NCI-H526 (cell line): ENCODE results near the gene GLOD4.
"Not testable (repeated sequence)": the region's sequence is repeated elsewhere in the genome, so short reads cannot be mapped to it uniquely, and the experiment has no call there.

Experiments used
- DNase-seq, 2 experiments: peaks; one replicate each; lab custom pipeline; 2025; lab: John Stamatoyannopoulos, UW

GLOD4 gene

DNA sequence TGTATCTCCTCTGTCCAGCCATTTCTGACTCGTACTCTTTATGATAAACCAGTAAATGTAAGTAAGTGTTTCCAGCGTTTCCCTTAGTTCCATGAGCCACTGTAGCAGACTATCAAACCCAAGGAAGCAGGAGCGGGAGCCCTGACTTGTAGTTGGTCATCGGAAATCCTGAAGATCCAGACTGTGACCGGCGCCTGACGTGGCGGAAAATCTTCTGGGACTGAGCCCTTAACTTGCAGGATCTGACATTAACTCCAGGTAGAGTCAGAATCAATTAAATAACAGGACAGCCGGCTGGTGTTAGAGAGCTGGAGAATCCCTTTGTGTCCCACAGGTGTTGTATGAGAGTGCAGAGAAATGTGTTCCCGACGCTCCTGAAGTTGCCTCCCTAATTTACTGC, 4.0 kb downstream of the GLOD4 start:
- no peak for DNase-seq

DNA sequence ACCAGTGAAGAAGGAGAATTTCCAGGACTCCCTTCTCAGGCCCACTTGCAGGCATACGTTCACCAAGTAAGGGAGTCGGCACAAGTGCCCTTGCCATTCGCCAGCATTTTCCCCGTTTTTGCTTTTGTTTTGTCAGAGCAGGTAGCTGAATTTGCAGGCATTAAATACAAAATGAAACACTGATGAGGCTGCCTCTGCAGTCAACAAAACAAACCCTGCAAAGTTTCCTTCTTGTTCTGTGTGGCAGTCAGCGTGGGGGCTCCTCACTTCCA, 7.8 kb downstream of the GLOD4 start:
- no peak for DNase-seq

DNA sequence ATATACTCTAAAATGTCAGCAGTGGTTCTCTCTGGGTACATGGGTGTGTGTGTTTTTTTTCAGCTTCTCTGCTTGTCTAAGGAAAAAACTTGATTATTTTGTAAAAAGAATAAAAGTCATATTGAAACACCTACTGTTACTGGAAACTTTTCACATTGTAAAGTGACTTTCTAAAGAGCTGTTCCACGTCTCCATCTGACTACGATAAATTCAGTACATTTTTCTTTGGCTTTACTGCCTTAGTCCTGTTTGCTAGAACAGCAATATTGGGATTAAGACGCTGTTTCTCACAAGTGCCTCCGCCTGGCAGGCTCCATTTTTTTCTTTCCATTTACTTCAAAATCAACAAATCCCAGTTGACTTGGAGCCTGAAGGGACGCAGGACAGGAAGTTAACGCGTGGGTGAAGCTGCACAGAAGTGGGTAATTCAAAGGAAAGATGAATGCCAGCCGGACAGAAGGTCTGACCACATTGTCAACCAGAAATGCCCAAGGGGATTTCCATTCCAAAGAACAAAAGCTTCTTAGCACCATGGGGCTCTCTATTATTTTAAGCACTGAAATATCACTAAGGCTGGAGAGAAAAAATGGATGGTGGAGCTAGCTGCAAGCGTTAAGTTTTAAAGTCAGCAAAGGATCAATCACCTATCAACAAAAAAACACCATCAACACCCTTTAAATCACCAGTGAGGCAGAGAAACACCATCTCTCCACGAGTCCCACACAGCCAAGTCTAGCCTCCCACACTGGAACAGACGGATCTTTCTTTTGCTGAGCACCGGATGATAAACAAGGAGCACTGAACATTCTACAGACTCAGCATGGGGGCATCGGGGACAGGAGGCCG, 8.4 kb downstream of the GLOD4 start:
- no peak for DNase-seq

DNA sequence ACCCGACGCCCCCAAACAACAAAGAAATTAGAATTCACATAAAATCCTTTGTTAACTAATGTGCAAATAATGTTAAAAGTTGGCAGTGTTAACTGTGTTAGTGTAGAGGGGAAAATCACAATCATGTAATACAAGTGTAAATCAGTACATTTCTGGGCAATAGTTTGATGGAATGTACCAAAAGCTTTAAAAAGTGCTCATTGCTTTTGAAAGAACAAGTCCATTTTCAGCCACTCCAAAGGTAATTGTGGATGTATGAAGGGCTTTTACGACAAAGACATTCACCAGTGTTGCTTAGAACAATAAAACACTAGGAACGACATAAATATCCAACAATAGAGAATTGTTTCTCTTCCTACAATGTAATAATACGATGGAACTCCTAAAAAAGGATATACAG, 9.1 kb downstream of the GLOD4 start:
- no peak for DNase-seq

DNA sequence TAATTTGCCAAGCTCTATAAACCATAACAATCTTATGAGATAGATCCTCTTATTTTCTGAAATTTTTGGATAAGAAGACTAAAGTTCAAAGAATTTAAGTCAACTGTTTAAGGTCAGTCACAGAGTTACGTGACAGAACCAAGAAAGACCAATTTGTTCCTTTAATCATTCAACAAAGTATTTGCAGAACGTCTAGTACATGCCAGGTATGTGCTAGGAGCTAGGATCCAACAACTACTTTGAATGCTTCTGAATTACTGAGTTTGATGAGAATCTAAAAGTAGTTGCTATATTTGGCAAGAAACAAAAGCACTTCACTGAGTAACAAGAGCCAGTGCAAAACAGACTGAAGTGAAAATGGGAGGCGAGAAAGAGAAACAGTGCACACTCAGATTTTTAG, 15.0 kb downstream of the GLOD4 start:
- no peak for DNase-seq

DNA sequence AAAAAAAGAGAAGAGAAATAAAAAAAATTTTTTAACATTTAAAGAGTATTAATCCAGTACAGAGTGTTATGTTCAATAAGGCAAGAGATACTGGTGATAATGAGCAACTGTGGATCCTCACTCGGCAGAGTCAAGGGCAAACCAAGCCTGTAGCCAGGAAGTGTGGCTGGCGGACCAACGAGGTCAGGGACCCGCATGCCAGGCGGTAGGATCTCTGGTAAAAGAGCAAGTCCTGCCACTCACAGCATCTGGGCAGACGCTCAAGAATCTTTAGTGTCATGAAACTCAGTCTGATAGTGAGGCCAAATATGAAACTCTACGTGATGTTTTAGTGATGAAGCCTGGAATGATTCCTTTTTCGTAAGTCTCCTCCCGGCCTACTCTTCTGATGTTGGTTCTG, 21.7 kb downstream of the GLOD4 start:
- DNase-seq, result no peak

DNA sequence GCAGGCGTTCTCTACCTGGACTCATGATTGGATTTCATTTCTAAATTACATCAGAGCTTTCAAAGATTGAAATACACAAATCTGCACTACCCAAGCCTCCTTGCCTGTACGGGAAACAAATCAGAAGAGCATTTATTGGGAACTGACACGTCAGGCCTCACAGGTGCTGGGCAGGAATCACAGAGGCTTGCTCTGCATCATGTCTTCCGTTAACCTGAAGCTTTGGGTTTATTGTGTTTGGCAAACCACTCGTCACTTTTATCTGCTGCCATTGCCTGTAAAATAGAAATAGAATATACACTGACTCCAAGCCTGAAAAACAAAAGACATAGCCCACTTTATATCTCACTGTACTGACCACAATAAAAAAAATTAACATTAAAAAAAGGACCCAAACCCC, 22.1 kb downstream of the GLOD4 start:
- DNase-seq, result no peak

DNA sequence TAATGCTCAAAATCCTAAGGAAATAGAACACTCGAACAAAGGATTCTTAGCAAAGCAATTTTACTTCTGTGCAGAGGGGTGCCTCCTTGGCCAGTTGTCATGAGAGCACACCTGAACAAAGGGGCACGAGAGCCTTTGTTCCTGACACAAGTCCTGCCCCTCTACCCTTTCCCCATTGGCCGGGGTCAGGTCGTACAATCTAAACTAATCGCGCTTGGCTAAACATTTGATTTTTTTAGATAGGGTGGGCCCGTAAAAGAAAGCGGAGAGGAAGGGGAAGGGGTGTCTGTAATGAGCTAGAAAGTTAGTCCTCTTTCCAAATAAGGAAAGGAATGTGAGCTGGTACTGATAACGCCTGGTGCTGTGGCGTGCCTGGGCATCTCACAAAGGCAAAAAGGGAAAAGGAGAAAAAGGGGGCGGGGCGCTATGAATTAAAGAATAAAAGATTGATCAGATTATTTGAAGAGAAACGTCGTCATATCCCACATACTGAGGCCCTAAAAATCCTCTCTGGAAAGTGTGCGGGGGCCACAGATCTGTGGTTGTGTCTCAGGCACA, 26.0 kb downstream of the GLOD4 start:
- DNase-seq, result not testable (repeated sequence)

DNA sequence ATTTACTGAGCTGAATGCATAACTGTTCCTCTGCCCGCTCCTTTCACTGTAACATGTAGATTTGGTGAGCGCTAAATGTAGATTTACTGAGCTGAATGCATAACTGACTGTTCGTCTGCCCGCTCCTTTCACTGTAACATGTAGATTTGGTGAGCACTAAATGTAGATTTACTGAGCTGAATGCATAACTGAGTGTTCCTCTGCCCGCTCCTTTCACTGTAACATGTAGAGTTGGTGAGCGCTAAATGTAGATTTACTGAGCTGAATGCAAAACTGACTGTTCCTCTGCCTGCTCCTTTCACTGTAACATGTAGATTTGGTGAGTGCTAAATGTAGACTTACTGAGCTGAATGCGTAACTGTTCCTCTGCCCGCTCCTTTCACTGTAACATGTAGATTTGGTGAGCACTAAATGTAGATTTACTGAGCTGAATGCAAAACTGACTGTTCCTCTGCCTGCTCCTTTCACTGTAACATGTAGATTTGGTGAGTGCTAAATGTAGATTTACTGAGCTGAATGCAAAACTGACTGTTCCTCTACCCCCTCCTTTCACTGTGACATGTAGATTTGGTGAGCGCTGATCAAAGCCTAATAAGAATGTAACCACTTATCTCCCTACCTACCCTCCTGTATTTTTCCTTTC, 26.6 kb downstream of the GLOD4 start:
- DNase-seq, result not testable (repeated sequence)

DNA sequence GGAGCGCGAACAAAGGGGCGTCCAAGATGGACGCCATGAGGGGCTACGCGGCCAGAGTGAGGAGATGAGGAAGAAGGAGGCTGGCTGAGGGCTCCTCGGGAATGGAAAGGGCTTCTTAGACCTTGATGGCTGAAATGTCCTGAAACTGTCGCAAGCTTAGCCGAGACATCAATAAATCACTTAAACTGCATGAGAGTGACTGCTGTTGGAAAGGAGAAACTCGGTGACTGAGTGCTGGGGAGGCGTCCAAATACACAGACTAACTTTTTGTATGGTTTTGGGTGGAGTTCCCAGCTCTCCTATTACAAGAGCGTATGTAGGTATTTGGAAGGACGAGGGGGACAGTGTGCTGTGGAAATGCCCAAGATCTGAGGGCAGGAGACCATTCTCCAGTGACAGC, 28.7 kb downstream of the GLOD4 start:
- DNase-seq, result no peak

DNA sequence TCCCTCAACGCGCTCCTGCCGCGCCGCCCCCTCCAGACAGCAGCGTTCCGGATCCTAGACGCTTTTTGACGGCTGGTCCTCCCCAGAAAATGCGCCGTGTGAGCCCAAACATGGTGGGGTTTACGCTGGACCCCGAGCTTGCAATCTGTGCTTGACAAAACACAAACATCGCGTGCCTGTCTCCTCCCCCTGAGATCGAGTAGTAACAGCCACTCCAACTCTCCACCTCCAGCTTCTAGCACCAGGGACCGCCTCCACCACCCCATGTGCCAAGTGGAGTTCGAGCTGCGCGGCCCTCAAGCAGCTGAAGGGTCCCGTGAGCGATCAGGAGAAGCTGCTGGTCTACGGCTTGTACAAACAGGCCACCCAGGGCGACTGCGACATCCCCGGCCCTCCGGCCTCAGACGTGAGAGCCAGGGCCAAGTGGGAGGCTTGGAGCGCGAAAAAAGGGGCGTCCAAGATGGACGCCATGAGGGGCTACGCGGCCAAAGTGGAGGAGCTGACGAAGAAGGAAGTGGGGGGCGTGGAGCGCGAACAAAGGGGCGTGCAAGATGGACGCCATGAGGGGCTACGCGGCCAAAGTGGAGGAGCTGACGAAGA, 29.4 kb downstream of the GLOD4 start:
- peak; percentile 38 to 41 for DNase-seq

DNA sequence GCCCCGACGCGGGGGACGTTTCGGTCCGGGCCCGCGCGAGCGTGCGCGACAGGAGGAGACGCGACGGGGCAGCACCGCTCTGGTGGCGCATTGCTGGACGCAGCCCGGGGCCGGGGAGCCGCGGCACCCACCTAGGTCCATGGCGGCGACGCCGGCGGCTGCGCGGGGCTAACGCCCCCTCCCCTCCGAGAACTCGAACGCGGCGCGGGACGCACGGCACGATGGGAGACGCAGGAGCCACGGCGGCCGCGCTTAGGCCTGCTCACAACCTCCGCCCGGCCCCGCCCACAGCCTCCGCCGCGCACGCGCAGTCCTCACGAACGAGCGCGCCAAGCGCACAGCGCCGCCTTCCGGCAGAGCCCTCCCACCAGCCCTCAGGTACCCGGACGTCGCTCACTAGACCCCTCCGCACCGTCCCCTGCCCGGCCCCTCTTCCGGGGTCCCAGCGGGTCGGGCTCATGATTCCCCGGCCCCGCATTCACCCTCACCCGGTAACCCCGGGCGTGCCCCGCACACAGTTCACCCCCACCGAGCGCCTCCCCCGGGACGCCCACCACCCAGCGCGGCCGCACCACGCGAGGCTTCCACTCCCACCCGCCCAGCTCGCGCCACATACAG, 30.0 kb downstream of the GLOD4 start, which contains the start of gene GEMIN4:
Gene GEMIN4 (minus strand): TSS at position 263 of the 618 bp plus-strand sequence. CDS start 122 bp downstream, at position 141.
- DNase-seq, result peak; percentile 10 to 91

DNA sequence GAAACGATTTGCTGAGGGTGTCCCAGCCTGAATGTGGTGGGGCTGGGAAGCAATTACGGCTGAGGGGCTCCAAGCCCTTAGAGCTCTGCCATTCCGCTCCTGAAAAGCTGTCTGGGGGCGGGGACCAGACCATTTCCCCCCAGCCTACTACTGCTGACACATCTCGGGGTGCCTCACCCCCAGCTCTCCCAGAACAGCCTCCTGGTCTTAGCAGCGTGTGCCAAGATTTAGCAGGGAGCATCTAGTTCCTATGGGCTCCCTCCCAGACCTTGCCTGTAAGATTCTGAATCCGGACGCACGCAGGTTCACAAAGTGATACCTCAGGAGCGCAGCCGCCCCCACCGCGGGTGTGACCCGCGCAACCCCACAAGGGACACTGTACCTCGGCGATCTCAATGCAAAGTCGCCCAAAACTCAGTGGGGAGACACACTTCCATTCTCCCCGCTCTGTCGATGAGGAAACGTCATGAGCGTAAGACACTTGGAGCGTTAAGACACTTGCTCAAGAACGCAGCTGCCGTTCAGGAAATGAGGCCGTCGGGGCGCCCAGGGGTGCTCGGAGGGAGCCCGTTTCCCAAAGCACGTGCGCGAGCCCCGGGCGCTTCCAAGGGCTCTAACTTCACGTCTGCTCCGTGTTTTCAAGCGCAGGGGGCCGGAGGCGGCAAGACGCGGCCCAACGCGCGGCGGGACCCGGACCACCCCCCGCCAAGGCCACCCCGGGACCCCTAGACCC, 30.6 kb downstream of the GLOD4 start:
- DNase-seq, result peak in 1 of 2 experiments; percentile 42

DNA sequence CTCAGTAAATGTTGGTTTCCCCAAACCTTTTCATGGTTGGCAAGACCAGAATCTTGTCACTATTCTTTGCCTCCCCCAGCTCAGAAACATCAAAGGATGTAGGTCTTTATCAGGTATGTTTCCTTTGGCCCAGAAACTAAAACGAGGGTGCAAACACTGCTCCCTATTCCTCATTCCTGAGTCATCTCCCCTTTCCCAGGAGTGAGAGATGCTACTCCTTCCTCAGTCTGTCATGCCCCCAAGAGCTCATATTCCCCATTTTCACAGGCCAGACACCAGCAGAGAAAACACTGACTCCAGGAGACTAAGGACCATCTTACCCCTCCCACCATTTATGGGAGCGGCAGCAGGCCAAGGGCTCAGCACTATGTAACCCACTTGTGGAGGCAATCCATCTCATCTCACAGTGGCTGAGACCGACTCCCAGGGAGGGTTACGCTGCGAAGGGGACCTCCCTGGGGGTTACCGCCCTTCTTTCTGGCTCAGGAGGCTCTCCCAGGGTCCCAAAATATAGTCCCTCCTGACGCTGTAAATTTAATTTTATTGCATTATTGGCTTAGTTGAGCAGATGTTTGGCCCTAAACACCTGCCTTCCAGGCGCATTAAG, 31.5 kb downstream of the GLOD4 start:
- no peak for DNase-seq

DNA sequence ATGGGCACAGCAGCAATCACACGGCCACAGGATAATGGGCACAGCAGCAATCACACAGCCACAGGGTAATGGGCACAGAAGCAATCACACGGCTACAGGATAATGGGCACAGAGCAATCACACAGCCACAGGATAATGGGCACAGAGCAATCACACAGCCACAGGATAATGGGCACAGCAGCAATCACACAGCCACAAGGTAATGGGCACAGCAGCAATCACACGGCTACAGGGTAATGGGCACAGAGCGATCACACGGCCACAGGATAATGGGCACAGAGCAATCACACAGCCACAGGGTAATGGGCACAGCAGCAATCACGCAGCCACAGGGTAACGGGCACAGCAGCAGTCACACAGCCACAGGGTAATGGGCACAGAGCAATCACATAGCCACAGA, 32.7 kb downstream of the GLOD4 start:
- not testable (repeated sequence) for DNase-seq

DNA sequence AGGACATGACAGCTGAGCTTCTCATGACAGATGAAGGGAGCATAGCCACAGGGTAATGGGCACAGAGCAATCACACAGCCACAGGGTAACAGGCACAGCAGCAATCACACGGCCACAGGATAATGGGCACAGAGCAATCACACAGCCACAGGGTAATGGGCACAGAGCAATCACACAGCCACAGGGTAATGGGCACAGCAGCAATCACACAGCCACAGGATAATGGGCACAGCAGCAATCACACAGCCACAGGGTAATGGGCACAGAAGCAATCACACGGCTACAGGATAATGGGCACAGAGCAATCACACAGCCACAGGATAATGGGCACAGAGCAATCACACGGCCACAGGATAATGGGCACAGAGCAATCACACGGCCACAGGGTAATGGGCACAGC, 33.5 kb downstream of the GLOD4 start:
- DNase-seq, result not testable (repeated sequence)

DNA sequence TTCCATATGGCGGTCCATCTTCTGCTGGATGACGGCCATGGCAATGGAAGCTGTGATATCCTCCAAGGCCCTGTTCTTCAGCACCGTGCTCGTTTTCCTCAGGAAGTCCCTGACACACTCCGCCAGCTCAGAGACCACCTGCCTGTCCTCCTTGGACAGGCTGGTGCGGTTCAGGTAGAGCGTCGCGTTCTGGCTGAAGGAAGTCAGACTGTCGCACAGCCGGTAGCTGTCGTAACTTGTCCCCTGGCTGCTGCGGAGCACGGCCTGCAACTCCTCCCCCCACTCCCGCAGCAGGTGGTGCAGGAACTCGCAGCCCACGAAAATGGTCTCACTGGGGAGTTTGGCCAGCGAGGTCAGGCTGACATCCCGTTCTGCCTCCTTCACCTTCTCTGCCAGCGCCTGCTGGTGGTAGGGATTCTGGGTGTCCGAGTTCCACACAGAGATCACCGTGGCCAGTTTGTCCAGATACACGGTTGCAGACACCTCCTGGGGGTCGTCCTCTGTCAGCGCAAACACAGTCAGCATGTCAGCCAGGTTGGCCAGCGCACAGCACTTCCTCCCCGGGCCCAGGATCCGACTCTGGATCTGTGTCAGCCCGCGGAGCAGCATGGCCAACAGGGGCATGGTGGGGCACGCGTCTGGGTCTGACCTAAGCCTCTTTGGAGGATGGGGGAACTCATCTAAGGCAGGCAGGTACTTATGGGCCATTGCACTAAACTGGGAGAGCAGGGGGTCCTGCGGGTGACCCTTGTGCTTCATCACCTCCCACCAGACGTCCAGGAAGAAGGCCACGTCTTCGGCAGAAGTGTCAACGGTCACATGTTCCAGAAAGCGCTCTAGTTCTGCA, 35.1 kb downstream of the GLOD4 start:
- no peak for DNase-seq

DNA sequence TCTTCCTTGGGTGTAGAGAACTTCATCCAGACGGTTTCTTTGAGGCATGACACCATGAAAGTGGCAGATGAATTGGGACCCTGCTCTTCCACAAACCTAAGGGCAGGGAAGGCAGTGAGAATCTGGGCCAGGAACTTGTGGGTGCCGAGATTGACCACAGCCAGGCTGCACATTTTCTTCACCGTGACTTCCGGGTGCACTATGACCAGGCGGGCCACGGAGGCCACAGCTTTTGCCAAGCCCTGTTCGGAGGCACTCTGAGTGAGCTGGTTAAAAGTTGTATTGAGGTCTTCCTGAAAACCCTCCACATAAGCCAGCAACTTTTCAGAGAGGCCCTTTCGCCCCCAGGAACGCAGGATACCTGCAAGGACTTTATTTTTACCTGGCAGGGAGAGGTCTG, 35.9 kb downstream of the GLOD4 start:
- DNase-seq, result no peak

DNA sequence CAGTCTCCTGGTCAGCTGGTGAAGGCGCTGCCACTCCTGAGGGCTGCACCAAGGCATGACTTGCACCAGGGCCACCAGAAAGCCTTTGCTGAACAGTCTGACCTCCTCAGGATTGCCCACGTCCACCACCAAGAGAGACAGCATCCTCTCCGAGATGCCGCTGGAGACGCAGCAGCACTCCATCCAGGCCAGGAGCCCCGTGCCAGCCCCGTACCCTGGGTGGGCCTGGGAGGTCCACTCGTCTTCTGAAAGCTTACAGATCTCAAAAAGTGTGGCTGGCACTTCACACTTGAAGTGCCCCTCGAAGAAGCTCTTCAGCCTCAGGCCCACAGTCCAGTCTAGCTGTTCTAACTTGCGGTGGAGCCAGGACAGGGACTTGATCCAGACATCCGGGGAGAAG, 36.7 kb downstream of the GLOD4 start:
- DNase-seq, result no peak

DNA sequence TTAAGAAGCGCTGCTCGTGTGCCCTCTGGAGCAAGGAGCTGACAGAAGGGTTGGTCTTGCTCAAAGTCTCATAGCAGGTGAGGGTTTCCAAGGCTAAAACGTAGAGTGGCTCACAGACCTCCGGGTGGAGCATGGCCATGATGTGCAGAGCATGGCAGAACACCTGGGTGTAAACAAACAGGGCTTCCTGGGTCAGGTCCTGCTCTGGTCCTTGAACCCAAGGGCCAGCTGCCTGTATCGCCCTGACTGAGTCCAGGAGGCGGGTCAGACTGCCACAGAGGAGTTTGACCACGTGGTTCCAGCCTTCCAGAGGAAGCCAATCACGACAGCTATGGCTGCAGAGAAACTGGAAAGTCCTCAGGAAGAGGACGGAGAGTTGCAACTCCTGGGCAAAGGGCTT, 37.1 kb downstream of the GLOD4 start:
- DNase-seq, result no peak

DNA sequence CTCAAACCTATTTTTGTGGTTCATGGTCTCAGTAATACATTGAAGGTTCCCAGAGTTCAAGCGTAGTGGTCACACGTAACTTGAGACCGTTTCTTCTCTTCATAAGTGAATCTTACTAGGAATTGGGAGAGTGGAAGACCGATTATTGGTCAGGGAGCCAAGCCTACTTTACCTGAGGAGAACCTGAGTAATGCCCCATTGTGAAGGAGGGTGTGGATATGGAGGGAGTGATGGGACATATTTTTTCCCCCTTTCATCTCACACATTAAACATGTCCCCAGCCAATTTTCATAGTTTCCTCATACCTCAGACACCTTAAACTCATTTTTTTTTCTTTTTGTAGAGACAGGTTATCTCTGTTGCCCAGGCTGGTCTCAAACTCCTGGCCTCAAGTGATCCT, 38.9 kb downstream of the GLOD4 start:
- DNase-seq, result no peak
